Measurements from ENCODE around the gene PIP5K1A. TPM values are rescaled to one million over a fixed set of nuclear protein-coding genes. Genes with fewer than 3 reads are reported as not detected.
"Not testable (repeated sequence)": the region's sequence is repeated elsewhere in the genome, so short reads cannot be mapped to it uniquely, and the experiment has no call there.

PIP5K1A gene
- total RNA-seq, 2 experiments from 2014 or later = 41.7 to 44.7 TPM

- H3K4me3 ChIP-seq (ENCODE audit: low read length) = no peak overlapping the region
- Mint-ChIP-seq H3K4me3 (no peak overlapping the region), H3K27ac (no peak overlapping the region), H3K36me3 (ENCODE audit: low read depth) (peaks cover 70% of the 10 kb centered on the region), H3K4me1 (ENCODE audit: low read depth) (no peaks in the 10 kb centered on the region), H3K27me3 (no peaks in the 10 kb centered on the region), H3K9me3 (no peaks in the 10 kb centered on the region)
- no peak for DNase-seq
- H3K27me3 ChIP-seq (ENCODE audit: control insufficient read depth in 1 of 2, insufficient read depth in 2 of 2, low read length in 2 of 2) = no peaks in the 10 kb centered on the region
- ChIA-PET POLR2A (interaction anchor here (0.6 to 1.0 kb wide), 2 partner anchors 14 to 16 kb away, joined by 3 read pairs; partner anchors contain the start of gene ZNF687), CTCF (no interaction called here)
- H3K36me3 ChIP-seq (ENCODE audit: insufficient read depth, low read length) = peaks cover 50% of the 10 kb centered on the region
- ATAC-seq (ENCODE audit: poor library complexity) = no peak
- intact Hi-C loops (cut with DNase I, micrococcal nuclease) = no loop called here
- H3K4me1 ChIP-seq (ENCODE audit: insufficient read depth, low read length) = no peaks in the 10 kb centered on the region
- no peak for TF ChIP-seq CTCF (IDR thresholded peaks at IDR 0.05)
- no peak overlapping the region for H3K27ac ChIP-seq (ENCODE audit: low read depth in 1 of 2, low read length in 2 of 2)
- H3K9me3 ChIP-seq (ENCODE audit: control insufficient read depth in 1 of 2, insufficient read depth in 1 of 2, low read length in 2 of 2) = no peaks in the 10 kb centered on the region
Observed at GRCh38 chr1:151267760-151268159, 69.4 kb downstream of the PIP5K1A start.

GRCh38 chr1:151273924-151274466 is 75.6 kb downstream of the PIP5K1A start:
- POLR2A ChIA-PET = no interaction called here
- Mint-ChIP-seq H3K27ac (no peak overlapping the region), H3K4me1 (ENCODE audit: low read depth) (no peaks in the 10 kb centered on the region), H3K4me3 (no peak overlapping the region), H3K36me3 (ENCODE audit: low read depth) (peaks cover 18% of the 10 kb centered on the region), H3K9me3 (no peaks in the 10 kb centered on the region), H3K27me3 (no peaks in the 10 kb centered on the region)
- Histone ChIP-seq H3K9me3 (ENCODE audit: control insufficient read depth in 1 of 2, insufficient read depth in 1 of 2, low read length in 2 of 2) (no peaks in the 10 kb centered on the region), H3K4me1 (ENCODE audit: insufficient read depth, low read length) (no peaks in the 10 kb centered on the region), H3K4me3 (ENCODE audit: low read length) (no peak overlapping the region), H3K27me3 (ENCODE audit: control insufficient read depth in 1 of 2, insufficient read depth in 2 of 2, low read length in 2 of 2) (no peaks in the 10 kb centered on the region), H3K36me3 (ENCODE audit: insufficient read depth, low read length) (no peaks in the 10 kb centered on the region), H3K27ac (ENCODE audit: low read depth in 1 of 2, low read length in 2 of 2) (no peak overlapping the region)
- no peak for TF ChIP-seq CTCF (IDR thresholded peaks at IDR 0.05)
- DNase-seq = no peak
- CTCF ChIA-PET = no interaction called here
- ATAC-seq (ENCODE audit: poor library complexity) = no peak
- intact Hi-C loops (cut with DNase I, micrococcal nuclease) = no loop called here

- H3K27me3 ChIP-seq (ENCODE audit: control insufficient read depth in 1 of 2, insufficient read depth in 2 of 2, low read length in 2 of 2); H3K27ac ChIP-seq (ENCODE audit: low read depth in 1 of 2, low read length in 2 of 2); H3K9me3 ChIP-seq (ENCODE audit: control insufficient read depth in 1 of 2, insufficient read depth in 1 of 2, low read length in 2 of 2); H3K4me1 Mint-ChIP-seq (ENCODE audit: low read depth); H3K27me3 Mint-ChIP-seq; CTCF ChIA-PET; POLR2A ChIA-PET; H3K4me1 ChIP-seq (ENCODE audit: insufficient read depth, low read length); H3K36me3 ChIP-seq (ENCODE audit: insufficient read depth, low read length); H3K4me3 Mint-ChIP-seq; H3K27ac Mint-ChIP-seq; intact Hi-C loops (cut with DNase I, micrococcal nuclease); H3K4me3 ChIP-seq (ENCODE audit: low read length); H3K36me3 Mint-ChIP-seq (ENCODE audit: low read depth); H3K9me3 Mint-ChIP-seq; ATAC-seq (ENCODE audit: poor library complexity); DNase-seq: not testable (repeated sequence)
Observed at GRCh38 chr1:151275341-151275740, 77.0 kb downstream of the PIP5K1A start.

- Histone ChIP-seq H3K9me3 (ENCODE audit: control insufficient read depth in 1 of 2, insufficient read depth in 1 of 2, low read length in 2 of 2) (no peaks in the 10 kb centered on the region), H3K4me3 (ENCODE audit: low read length) (no peak overlapping the region), H3K27ac (ENCODE audit: low read depth in 1 of 2, low read length in 2 of 2) (no peak overlapping the region), H3K36me3 (ENCODE audit: insufficient read depth, low read length) (no peaks in the 10 kb centered on the region), H3K27me3 (ENCODE audit: control insufficient read depth in 1 of 2, insufficient read depth in 2 of 2, low read length in 2 of 2) (no peaks in the 10 kb centered on the region), H3K4me1 (ENCODE audit: insufficient read depth, low read length) (peaks cover 12% of the 10 kb centered on the region)
- no peak for TF ChIP-seq CTCF (IDR thresholded peaks at IDR 0.05)
- Mint-ChIP-seq H3K9me3 (no peaks in the 10 kb centered on the region), H3K27ac (no peak overlapping the region), H3K4me3 (no peak overlapping the region), H3K4me1 (ENCODE audit: low read depth) (peaks cover 15% of the 10 kb centered on the region), H3K27me3 (no peaks in the 10 kb centered on the region), H3K36me3 (ENCODE audit: low read depth) (peaks cover 11% of the 10 kb centered on the region)
- CTCF ChIA-PET = interaction anchor here (0.6 to 1.4 kb wide), 2 partner anchors 24 to 63 kb away, joined by 3 to 5 read pairs; no protein-coding TSS in a partner anchor
- POLR2A ChIA-PET = no interaction called here
- ATAC-seq (ENCODE audit: poor library complexity) (no peak), DNase-seq (peak in 2 of 14 experiments; percentile 60 to 73)
- intact Hi-C loops (cut with DNase I, micrococcal nuclease) = no loop called here
Observed at GRCh38 chr1:151277249-151277648, 78.9 kb downstream of the PIP5K1A start.

All from CD4-positive, alpha-beta T cell (primary cell).